Activated naive CD8-positive, alpha-beta T cell treated with anti-CD3 and anti-CD28 coated beads, Interleukin-2, amount 50 U/mL, for 16 hours (primary cell): ENCODE data around the gene MAPT.
"Not testable (repeated sequence)": the region's sequence is repeated elsewhere in the genome, so short reads cannot be mapped to it uniquely, and the experiment has no call there.

Experiments used
- DNase-seq: peaks from one replicate; pipeline ENCODE4 v3.0.0-alpha.2; 2020; ENCODE audit warnings: low read depth, low spot score

MAPT gene

DNA sequence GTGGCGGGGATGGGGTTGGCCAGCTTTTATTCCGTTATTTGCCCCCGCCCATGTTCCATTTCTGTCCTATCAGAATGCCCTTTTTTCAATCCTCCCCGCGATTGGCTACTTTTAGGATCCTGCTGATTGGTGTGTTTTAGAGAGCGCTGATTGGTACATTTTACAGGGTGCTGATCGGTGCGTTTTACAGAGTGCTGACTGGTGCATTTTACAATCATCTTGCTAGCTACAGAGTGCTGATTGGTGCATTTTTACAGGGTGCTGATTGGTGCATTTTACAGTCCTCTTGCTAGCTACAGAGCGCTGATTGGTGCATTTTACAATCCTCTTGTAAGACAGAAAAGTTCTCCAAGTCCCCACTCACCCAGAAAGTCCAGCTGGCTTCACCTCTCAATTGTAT, 32.2 kb upstream of the MAPT start:
- DNase-seq, result not testable (repeated sequence)

- DNase-seq, result no peak
Measured at GRCh38 chr17:45863857-45864654, 30.3 kb upstream of the MAPT start.

- no peak for DNase-seq
Measured at GRCh38 chr17:45867171-45867570, 27.2 kb upstream of the MAPT start.

- DNase-seq, result no peak
Measured at GRCh38 chr17:45867702-45868101, 26.7 kb upstream of the MAPT start.

- no peak for DNase-seq
Measured at GRCh38 chr17:45868276-45868675, 26.1 kb upstream of the MAPT start.

DNA sequence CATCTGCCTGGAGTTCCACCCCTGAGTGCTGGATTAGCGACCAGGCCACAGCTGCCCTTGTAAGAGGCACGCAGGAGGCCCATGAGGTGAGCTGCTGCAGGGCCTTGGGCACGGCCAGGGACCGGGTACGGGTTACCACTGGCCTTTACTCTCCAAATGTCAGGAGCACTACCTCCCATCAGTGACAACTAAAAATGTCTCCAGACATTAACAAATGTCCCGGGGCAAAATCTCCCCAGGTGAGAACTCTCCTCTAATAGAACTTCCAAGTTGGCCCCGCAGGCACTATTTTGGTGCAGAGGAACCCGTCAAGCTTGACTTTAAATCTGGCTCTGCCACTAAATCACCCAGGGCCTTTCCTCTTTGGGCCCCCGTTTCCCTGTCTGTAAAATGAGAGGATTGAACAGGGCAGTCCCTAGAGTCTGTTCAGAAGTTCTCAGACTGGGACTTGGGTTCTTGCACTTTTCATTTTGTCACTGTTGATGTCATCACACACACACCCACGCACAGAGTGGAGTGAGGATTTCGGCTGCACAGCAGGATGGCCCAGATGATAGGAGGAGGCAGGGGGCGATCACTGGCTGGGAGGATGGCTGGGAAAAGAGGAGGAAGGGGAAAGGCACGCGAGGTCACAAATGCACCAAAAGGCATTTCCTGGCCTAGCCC, 24.5 kb upstream of the MAPT start:
- DNase-seq, result no peak

GRCh38 chr17:45870342-45870974, 23.9 kb upstream of the MAPT start:
- DNase-seq, result no peak

- DNase-seq, result no peak
Measured at GRCh38 chr17:45871718-45872117, 22.6 kb upstream of the MAPT start.

GRCh38 chr17:45873728-45874127, 20.6 kb upstream of the MAPT start:
- DNase-seq, result no peak

DNA sequence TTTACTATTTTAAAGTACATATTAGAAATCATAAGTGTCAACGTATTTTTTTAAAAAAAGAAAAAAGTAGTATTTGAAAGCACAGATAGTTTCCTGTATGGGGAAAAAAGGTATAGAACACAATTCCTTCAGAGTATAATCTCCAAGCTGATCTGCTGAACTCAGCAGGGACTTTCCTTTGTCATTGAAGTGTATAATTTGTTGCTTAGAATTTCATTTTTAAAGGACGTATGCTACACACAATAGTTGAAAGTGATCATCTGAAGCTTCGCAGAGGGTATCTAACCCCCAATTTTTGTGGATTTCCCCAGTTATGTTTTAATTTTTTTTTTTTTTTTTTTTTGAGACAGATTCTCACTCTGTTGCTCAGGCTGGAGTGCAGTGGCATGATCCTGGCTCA, 20.2 kb upstream of the MAPT start:
- no peak for DNase-seq

DNA sequence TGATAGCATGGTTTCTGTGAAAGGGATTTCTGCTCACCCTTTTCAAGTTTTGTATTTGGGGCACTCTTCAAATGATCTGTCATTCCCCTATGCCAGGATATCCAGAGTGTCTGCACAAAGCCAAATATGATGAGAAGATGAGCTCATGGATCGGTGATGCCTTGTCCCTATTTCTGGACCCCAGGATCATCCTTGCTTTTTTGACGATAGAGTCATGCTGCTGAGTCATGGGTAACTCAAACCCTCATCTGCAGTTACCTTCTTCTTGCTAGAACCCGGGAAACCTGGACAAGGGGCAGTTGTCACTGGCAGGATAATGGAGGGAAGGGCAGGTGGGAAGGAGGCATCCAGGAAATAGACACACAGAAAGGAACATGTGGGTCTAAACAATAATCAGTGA, 17.8 kb upstream of the MAPT start:
- no peak for DNase-seq

- DNase-seq, result no peak
Measured at GRCh38 chr17:45877467-45877866, 16.9 kb upstream of the MAPT start.

GRCh38 chr17:45883063-45883462, 11.3 kb upstream of the MAPT start:
- DNase-seq, result no peak

DNA sequence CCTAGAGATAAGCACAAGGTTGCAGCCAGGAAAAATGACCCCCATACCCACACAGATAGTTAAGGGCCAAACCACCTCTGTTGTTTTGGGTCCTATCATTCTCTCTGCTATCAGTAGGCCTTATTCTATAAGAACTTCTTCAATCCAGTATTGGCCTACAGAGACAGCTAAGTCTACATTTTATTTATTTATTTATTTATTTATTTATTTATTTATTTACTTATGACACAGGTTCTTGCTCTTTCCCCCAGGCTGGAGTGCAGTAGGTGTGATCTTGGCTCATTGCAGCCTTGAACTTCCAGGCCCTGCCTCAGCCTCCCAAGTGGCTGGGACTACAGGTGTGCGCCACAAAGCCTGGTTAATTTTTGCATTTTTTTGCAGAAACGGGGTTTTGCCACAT, 7.5 kb upstream of the MAPT start:
- no peak for DNase-seq

- no peak for DNase-seq
Measured at GRCh38 chr17:45888392-45888791, 6.0 kb upstream of the MAPT start.

GRCh38 chr17:45889579-45889978, 4.8 kb upstream of the MAPT start:
- no peak for DNase-seq

- DNase-seq, result no peak
Measured at GRCh38 chr17:45893725-45894021, 681 bp upstream of the MAPT start.

- DNase-seq, result no peak
Measured at GRCh38 chr17:45895304-45895968, 1.1 kb downstream of the MAPT start.

- no peak for DNase-seq
Measured at GRCh38 chr17:45895969-45896785, 1.8 kb downstream of the MAPT start.

DNA sequence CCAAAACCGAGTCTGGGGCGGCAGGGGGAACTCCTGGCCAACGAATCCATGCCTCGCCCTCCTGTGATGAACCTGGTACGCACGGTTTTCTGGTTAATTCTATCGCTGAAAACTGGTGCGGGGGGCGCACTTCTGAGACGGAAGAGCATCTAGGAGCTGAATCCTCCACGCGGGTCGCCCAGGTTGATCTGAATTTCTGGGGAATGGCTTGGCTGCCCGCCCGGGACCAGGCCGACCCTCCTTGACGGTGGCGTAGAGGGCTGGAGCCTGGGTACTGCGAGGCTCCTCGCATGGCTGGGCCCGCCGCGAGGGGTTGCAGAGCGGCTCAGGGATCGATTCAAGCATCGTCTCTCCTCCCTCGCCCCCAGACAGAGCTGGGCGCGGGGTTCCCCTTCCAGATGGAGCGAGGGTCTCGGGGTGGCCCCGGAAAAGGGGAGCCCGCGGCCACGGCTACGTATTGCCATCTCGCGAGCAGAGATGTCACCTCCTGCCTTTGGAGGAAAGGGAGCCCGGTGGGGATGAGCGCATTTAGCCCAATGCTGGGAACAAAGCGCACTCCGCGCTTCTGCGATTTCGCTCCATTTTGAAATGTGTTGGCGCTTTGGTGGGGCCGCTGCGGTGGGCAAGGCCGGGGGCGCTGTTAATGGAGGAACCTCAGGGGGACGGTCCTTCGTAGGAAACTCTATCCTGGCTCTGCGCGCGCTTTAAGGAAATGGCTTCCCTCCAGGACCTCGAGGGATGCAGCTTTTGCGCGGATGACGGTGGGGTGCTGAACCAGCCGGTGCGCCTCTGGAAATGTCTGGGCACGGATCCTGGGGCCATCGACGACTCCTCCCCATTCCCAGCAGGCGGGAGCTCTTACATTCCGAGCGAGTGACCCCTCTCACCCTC, 2.7 kb downstream of the MAPT start:
- no peak for DNase-seq

DNA sequence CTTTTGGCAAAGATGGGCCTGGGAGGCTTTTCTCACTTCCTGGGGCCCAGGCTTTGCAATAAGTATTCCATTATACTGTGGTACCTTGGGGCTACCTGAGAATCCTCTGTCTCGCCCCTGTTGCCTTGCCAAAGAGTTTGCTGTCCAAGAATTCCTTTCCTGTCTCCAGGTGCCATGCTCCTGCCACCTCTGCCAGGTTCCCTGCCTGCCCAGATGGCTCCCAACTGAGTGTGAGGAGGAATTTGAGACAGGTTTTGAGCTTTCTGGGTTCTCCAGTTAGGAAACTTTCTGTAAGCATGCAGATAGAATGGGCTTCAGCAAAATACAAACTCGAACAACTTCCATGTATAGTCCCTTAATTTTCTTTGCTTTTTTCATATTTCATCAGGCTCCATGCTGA, 5.8 kb downstream of the MAPT start:
- no peak for DNase-seq
